NCI-H446 (cell line): ENCODE data around the gene FANCE.
"Not testable (repeated sequence)": the region's sequence is repeated elsewhere in the genome, so short reads cannot be mapped to it uniquely, and the experiment has no call there.

Source experiments
- DNase-seq, 2 experiments: peaks; one replicate each; lab custom pipeline; 2025; lab: John Stamatoyannopoulos, UW

The FANCE gene

GRCh38 chr6:35497571-35498421 is 45.7 kb downstream of the FANCE start:
- DNase-seq, result no peak

GRCh38 chr6:35498422-35499067 is 46.4 kb downstream of the FANCE start:
- DNase-seq, result no peak

DNA sequence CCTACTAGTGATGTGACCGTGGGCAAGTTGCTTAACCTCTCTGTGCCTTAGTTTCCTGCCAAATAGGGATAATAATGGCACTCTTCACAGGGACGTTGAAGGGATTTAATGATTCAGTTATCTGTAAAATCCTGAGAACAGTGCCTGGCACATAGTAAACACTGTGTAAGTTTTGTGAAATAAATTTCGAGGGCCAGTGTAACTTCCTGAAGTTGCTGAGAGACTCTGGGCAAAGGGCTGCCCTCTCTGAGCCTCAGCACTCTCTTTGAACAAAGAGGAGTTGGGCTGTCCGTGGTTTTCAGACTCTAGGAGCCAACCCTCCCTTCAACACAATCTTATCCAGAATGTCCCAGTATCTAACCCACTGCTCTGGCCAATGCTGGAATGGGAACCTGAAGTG is 47.2 kb downstream of the FANCE start:
- no peak for DNase-seq

DNA sequence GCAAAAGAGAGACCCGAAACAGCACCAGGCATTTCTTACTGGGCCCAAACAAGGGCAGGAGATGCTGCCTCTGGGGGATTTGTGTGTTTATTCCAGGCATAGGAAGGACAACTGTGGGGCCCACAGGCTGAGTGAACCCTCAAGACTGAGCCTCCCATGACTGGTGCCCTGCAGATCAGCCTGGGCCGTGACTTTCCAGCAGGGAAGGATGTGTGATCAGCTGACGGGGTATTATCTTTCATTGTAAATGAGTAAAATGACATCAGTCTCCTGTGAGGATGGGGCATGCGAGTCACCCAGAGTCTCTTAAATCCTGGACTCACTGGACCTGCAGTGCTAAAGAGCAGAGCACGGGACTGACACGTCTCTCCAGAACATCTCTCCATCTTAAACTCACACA is 48.6 kb downstream of the FANCE start:
- no peak for DNase-seq

DNA sequence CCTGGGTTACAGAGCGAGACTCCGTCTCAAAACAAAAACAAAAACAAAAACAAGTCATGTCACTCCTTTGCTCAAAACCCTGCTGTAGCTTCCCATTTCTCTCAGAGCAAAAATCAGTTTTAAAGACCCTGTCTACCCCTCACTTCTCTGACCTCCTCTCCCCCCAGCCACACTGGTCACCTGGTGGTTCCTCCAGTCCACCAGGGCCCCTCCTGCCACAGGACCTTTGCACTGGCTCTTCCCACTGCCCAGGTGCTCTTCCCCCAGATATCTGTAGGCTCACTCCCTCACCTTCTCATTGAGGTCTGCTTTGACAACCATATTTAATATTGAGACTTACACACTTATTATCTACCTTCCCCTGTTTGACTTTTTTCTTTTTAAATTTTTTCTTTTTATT is 49.6 kb downstream of the FANCE start:
- no peak for DNase-seq

- no peak for DNase-seq
Measured at GRCh38 chr6:35503534-35503933, 51.4 kb downstream of the FANCE start.

- DNase-seq, result no peak
Measured at GRCh38 chr6:35505999-35506412, 53.9 kb downstream of the FANCE start.

DNA sequence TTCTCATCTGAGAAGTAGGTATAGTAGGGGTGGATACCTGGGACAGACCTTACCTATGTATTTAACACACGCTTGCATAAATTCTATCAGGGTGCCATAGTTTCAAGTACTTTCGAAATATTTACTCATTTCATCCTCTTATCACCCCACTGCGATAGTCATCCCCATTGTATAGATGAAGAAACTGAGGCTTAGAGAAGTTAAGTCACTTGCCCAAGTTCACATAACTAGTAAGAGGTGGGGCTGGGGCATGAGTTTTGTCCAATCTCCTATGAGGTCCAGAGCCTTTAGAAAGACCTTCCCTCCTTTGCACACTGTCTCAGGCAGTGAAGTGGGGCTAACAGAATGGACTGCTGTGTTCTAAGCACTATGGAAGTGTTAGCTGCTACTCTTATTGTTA is 54.4 kb downstream of the FANCE start:
- DNase-seq, result no peak

GRCh38 chr6:35507221-35507620 is 55.1 kb downstream of the FANCE start:
- no peak for DNase-seq

GRCh38 chr6:35508027-35508426 is 55.9 kb downstream of the FANCE start:
- DNase-seq, result no peak

DNA sequence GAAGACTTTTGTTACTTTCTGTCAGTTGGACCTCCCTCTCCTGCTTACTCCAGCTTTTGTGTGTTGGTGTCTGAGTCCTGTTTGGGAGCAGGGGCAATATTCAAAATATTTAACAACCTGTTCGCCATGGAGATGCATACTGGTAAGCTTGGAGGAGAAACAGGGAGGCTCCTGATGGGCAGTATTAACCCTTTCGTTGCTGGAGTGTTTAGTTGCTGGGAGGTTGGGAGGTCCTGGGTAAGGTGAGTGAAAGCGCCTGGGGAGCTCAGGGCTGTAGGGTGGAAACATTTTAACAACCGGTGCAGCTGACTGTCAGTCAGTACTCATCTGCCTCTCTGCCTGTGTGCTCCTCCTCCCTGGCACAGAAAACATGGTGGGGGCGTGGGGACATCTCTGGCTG is 56.4 kb downstream of the FANCE start:
- no peak for DNase-seq

- DNase-seq, result no peak
Measured at GRCh38 chr6:35510916-35511561, 58.9 kb downstream of the FANCE start.

DNA sequence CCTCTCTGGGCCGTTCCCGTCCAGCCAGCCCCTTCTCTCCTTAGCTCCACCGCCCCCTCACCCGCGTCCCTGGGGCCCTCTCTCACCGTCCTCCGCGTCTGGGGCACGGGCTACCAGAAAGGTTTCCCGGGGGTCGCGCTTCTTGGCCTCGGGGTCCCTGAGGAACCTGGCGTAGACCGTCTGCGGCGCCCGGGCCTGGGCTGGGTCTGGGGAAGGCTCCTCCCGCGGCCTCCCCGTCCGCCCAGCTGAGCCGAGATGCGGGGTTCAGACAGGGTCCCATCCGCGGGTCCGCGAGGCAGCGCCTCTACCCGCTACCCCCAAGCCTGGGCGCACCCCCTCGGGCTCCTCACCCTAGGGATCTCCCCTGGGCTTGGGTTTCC is 59.4 kb downstream of the FANCE start:
- no peak for DNase-seq

DNA sequence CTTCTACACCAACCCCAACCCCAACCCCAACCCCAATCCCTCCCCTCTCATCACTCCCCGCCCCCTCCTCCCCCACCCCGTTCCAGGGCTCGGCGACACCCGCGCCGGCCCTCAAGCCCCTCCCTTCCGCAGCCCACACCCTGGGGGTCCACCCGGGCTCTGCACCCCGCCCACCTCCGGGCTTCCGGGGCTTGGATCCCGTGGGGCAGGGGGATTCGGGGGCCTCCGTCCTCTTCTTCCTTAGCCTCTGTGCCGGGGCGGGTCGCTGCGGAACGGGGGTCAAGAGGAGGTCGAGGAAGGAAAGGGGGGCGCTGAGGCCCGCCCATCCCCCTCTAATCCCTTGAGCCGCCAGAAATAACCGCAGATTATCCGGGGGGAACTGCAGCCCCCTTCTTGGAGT is 59.9 kb downstream of the FANCE start:
- DNase-seq, result no peak

DNA sequence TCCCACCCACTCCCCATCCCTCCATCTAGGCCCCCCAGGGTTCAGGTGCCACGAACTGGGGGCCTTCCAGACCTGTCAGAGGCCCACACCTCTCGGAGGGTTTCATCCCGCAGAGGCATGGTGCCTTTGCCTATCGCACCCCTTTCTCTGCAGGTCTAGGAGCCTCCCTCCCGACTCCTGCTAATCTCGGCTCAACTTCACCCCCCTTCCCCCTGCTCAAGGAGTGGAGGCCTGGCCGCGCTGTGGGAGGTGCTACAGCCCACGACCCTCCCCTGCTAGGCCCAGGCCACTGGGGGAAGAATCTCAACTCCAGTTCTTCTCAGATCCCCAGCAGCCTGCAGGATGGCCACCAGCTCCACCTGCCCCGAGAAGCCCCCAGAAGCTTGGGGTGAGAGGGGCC is 60.6 kb downstream of the FANCE start, which contains the start of gene TULP1:
Gene TULP1 (minus strand): TSS at position 157 of the 400 bp plus-strand sequence. CDS start 38 bp downstream, at position 119.
- no peak for DNase-seq

DNA sequence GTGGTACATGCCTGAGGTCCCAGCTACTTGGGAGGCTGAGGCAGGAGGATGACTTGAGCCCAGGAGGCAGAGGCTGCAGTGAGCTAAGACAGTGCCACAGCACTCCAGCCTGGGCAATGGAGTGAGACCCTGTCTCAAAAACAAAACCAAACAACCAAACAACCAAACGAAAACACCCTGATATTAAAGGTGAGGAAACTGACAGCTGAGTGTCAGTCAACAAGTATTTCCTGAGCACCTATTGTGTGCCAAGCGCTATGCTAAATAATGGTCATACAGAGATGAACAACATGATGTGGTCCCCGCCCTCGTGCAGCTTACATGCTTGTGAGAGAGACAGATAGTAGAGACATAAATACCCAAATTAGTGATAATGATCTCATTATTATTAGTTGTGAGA is 62.4 kb downstream of the FANCE start:
- no peak for DNase-seq

DNA sequence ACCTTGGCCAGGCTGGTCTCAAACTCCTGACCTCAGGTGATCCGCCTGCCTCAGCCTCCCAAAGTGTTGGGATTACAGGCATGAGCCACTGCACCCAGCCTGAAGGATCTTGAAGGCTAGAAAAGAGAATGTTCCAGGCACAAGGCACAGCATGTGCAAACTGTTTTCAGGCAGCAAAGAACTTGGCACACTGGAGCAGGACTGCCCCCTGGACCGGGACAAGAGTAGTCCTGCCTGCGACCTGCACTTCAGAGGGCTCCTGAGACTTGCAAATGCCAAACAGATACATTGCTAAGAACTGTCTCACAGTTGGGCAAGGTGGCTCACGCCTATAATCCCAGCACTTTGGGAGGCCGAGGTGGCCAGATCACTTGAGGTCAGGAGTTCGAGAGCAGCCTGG is 63.8 kb downstream of the FANCE start:
- DNase-seq, result not testable (repeated sequence)
